ENCODE data around the gene RAI1.

DNA sequence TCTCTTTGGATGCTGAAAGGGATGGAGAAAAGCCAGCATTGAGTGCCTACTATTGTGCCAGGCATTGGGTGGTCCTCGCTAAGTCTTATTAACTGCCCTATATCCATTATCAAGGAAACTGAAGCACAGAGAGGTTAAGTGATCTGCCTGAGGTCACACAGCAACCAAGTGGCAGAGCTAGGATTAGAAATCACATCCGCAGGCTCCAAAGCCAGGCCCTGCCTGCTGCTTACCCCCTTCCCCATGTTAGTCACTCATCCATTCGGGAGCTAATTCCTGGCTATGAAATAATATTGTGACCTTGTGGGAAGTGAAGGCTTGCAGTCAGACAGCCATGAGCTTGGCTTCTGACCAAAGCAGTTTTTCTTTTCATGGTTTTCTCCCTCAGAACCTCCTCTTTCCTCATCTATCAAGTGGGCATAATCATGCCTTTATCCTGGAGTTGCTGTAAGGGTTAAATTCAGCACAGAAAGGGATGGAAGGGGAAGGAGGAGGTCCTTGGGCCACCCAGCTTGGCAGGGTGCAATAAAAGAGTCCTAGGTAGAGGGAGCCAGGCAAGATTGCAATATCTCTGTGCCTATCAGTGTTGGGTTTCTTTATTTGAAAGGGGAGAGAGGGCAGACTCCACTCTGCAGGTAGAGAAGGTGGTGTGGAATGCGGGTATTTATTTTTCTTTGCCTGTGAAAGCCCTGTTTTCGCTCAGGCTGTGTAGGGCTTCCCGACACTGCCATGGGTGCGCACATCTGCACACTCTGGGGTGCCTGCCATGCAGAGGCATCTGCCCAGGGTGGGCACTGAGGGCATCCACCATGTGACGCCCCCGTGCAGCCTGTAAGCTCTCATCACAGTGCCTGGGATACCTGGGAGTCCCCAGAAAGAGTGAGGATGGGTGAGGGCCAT, 11.3 kb downstream of the RAI1 start:
- TF ChIP-seq POLR2A (IDR thresholded peaks at IDR 0.05; ENCODE audit: low read length), result no peak
- TF ChIP-seq GATA1 (IDR thresholded peaks at IDR 0.05; ENCODE audit: low read depth, low read length), result no peak

All from erythroblast (primary cell).